ENCODE measurements around the gene ZFP91. TPM values are rescaled to one million over a fixed set of nuclear protein-coding genes. Genes with fewer than 3 reads are reported as not detected.
A peak's percentile ranks its signal among the peaks of the same experiment; 100 is the strongest.

Gene ZFP91
- total and polyA plus RNA-seq, 9 of the 15 experiments (the other 6 are each of a cell fraction or from before 2014, with no cell fraction given): 17.6 to 58.3 (median 34.0) TPM

DNA sequence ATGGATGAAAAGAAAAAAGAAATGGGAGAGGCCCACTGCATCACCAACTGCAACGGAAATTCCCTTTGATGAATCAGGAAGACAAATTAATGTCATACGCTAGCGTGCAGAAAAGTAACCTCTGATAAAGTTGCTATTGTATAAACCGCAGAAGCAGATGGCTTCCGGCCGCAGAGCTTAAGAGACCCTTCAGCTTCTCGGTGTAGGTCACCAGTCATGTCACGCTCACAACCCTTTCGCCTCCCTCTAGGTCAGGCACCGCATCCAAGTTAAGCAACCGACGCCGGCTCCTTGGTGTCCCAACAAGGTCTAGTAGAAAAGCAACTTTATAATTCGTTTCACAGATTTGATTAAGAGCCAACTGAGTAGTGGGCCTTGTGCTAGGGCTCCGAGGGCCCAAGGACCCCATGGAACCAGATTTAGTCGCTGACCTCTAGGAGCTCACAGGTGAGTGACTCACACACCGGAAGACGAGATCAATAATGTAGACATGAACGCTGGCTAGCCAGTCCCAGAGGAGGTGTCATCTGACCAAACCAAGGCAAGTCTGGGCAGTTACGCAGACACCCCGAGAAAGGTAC is 1.2 kb upstream of the ZFP91 start (continued):
- TF ChIP-seq MGA (IDR thresholded peaks at IDR 0.05) (peak; percentile 49; the same call in 1 of the 2 replicates), ZEB2 (IDR thresholded peaks at IDR 0.05) (peak; percentile 84; the same call in 1 of the 2 replicates), PCBP2 (IDR thresholded peaks at IDR 0.05; ENCODE audit: low read depth, low read length, poor library complexity, severe bottlenecking) (no peak), TRIM24 (IDR thresholded peaks at IDR 0.05) (peak in 1 of 2 experiments; percentile 23; a peak in 1 of 4 replicates), ZKSCAN3 (CRISPR knock-in tag; IDR thresholded peaks at IDR 0.05) (no peak), ZNF253 (CRISPR knock-in tag; conservative IDR thresholded peaks at IDR 0.05) (no peak), ESRRA (IDR thresholded peaks at IDR 0.05; ENCODE audit: borderline replicate concordance, low read depth) (peak; percentile 89), HCFC1 (IDR thresholded peaks at IDR 0.05; ENCODE audit: low read depth, low read length) (no peak), CBFA2T3 (IDR thresholded peaks at IDR 0.05) (0 out of 2 replicates have a peak, but pooled peaks have one; percentile 33), ZSCAN32 (CRISPR knock-in tag; IDR thresholded peaks at IDR 0.05) (no peak), DPF2 (IDR thresholded peaks at IDR 0.05) (peak; percentile 78), PML (IDR thresholded peaks at IDR 0.05; ENCODE audit: low read length) (peak; percentile 40; the same call in 1 of the 2 replicates), KDM1A (IDR thresholded peaks at IDR 0.05) (peak; percentile 67 to 73; a peak in 3 of 4 replicates), JUN (IDR thresholded peaks at IDR 0.05; ENCODE audit: borderline replicate concordance, low read depth, low read length) (no peak; the same call in 1 of the 2 replicates), JUN (CRISPR knock-in tag; IDR thresholded peaks at IDR 0.05; ENCODE audit: borderline replicate concordance) (no peak; the same call in 1 of the 2 replicates), NONO (IDR thresholded peaks at IDR 0.05; ENCODE audit: low read depth in 2 of 2, low read length in 1 of 2) (0 out of 4 replicates have a peak, but pooled peaks of 1 of the 2 experiments have one; percentile 10), CCAR2 (IDR thresholded peaks at IDR 0.05; ENCODE audit: low read depth, low read length) (no peak)
- TF ChIP-seq, protein P1, sequence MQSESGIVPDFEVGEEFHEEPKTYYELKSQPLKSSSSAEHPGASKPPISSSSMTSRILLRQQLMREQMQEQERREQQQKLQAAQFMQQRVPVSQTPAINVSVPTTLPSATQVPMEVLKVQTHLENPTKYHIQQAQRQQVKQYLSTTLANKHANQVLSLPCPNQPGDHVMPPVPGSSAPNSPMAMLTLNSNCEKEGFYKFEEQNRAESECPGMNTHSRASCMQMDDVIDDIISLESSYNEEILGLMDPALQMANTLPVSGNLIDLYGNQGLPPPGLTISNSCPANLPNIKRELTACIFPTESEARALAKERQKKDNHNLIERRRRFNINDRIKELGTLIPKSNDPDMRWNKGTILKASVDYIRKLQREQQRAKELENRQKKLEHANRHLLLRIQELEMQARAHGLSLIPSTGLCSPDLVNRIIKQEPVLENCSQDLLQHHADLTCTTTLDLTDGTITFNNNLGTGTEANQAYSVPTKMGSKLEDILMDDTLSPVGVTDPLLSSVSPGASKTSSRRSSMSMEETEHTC (IDR thresholded peaks at IDR 0.05): 0 out of 2 replicates have a peak, but pooled peaks have one; percentile 12

Measured in K562 (cell line).